Measurements from ENCODE around the gene FAHD2A.
"Not testable (repeated sequence)": the region's sequence is repeated elsewhere in the genome, so short reads cannot be mapped to it uniquely, and the experiment has no call there.

The FAHD2A gene

DNA sequence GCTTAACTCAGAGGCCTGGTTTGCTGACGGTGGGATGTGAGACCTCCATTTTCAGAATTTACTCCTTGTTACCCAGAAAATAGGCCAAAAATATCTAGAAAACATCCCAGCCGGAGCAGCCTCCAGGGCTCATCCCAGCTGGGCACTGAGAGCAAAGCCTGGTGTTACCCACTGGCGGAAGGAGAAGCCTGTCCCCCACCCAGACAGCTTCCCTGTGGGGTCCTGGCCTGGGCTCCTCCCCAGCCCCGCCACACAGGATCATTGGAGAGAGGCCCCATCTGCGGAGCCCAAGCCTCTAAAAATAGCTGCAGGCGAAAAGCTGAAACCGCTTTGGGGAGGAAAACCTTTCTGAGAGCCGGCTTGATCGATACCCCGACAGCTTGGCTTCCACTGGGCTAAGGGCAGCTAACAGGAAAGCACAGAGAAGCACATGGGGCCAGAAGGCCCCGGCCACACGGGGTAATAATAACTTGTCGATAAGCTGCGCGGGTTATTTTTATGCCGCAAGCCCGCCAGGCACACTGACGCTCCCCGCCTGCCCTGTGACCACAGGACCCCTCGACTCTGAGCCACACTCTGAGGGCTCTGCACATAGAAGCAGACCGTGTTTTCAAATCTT is 26.9 kb upstream of the FAHD2A start:
- no peak for DNase-seq (ENCODE audit: low read depth, low spot score)

DNA sequence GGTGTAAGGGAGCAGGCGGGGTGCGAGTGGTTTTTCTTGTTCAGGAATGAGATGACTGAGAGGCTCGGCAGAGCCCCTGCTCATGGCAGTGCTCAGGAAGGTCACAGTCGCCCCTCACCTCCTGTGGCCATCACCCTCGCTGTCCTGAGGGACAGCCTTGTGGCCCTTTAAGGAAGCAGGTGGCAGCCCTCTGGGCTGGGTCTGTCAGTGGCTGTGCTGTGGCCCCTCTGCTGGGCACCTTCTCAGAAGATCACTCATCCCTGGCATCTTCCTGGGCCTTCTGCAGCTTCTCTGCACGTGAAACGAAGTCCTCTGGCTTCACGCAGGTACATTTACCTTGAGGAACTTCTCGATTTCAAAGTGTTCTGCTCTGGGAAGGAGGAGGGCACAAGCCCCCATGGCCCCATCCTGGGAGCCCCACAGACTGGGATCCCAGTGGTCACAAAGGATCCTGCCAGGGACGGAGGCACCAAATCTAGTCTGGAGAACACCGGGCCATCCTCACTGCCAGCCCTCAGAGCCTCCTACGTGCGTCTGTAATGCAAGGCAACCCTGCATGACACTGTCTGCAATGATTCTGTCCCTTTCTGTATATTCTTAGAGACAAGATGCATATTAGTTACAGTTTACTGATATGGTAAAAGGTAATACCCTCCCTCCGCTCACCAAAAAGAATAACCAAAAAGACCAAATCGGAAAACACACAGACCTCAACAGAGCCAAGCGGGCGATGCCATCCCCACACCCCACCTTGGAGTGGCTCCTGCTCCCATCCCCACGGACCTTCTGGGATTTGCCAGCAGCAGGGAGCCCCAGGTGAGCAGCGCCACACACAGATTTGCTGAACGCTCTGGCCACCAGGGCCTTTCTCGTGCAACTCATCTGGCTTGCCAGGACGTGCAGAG is 25.9 kb upstream of the FAHD2A start:
- DNase-seq (ENCODE audit: low read depth, low spot score) = no peak

DNA sequence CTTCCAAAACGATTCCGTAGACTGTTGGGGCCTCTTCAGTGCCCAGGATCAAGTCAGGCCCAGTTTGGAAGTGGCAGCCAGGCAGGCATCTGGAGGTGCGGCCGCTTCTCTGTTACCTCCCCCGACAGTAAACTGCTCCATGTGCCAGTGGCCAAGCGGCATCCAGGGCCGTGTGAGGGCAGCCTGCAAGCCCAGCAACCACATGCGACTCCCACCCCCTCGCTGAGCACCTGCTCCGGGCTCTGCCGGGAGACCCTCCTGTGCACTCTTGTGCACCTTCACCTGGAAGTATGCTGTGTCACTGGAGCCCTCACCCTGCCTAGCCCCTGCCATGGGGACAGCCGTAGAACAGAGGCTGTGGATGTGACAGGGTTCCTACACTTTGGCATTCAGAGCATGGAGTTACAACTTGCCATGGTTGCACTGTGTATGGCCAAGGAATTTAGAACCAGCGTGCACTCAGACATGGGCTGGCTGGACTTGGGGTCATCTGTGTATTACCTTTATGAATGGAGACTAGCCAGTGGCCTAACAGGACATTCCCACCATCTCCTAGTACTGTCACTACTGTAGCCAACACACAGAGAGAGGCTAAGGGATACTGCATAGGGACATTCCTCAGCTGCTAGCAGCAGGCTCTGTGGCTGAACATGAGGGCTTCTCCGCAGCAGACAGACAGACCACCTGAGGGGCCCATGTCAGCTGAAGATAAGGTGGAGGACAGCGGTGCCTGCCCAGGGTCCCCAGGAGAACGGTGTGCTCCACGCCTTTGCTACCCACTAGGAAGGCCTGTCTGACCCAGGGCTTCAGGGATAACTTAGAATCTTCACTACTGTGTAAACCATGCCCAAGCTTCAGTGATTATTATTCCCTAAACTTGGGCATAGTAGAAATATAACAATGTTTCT is 25.0 kb upstream of the FAHD2A start:
- DNase-seq (ENCODE audit: low read depth, low spot score) = no peak

DNA sequence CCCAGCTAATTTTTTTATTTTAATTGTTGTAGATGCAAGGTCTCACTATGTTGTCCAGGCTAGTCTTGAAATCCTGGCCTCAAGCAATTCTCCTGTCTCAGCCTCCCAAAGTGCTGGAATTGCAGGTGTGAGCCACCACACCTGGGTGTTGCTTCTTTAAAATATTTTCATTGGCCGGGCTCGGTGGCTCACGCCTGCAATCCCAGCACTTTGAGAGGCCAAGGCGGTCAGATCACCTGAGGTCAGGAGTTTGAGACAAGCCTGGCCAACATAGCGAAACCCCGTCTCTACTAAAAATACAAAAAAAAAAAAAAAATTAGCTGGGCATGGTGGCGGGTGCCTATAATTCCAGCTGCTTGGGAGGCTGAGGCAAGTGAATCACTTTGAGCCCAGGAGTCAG is 24.2 kb upstream of the FAHD2A start:
- not testable (repeated sequence) for DNase-seq (ENCODE audit: low read depth, low spot score)

DNA sequence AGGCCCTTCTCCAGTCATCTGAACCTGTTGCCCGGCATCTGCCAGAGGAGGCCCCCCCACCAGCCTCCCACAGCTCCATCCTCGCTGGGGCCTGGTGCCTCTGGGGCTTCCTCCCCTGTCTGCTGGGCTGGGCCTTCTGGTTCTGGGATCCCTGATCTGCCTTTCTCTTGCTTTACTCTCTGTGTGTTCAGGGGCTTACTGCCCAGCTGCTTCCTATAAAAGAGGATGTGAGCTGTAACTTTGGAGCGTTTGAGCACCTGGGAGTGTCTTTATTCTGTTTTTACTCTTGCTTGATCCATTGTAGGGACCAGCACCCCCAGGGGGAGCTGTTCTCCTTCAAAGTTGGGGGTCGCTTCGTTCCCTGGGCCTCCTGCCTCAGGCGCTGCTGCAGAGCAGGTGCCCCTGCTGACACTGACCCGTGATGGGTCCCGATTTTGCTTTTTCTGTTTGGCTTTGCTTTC is 23.1 kb upstream of the FAHD2A start:
- DNase-seq (ENCODE audit: low read depth, low spot score) = no peak

DNA sequence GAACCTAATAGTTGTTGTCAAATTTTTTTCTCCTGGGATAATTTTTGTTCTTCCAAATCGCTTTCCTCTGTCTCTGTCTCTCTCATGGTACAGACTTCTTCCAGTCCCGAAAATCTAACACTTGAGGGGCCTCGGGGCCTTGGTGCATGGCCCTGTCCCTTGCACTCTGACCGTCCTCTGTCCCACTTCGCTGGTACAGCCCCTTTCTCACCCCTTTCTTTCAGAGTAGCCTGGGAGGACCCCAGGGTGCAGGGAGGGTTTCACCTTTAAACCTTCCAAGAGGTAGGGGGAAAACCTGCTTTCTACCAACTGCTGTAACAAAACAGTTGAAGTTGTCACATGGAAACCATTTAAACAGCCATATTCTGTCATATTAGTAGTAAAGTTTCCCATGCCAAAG is 22.2 kb upstream of the FAHD2A start:
- DNase-seq (ENCODE audit: low read depth, low spot score) = no peak

DNA sequence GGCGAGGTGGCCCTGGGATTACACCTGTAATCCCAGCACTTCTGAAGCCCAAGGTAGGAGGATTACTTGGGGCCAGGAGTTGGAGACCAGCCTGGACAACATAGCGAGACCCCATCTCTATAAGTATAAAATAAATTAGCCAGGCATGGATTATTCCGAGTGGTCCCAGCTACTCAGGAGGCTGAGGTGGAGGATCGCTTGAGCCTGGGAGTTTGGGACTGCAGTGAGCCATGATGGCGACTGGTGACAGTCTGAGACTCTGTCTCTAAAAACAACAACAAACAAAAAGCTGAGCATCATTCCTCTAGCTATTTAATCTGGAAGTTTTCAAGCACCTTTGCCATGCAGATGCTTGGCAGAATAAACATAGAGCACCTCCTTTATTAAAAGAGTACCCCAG is 21.8 kb upstream of the FAHD2A start:
- DNase-seq (ENCODE audit: low read depth, low spot score) = no peak

DNA sequence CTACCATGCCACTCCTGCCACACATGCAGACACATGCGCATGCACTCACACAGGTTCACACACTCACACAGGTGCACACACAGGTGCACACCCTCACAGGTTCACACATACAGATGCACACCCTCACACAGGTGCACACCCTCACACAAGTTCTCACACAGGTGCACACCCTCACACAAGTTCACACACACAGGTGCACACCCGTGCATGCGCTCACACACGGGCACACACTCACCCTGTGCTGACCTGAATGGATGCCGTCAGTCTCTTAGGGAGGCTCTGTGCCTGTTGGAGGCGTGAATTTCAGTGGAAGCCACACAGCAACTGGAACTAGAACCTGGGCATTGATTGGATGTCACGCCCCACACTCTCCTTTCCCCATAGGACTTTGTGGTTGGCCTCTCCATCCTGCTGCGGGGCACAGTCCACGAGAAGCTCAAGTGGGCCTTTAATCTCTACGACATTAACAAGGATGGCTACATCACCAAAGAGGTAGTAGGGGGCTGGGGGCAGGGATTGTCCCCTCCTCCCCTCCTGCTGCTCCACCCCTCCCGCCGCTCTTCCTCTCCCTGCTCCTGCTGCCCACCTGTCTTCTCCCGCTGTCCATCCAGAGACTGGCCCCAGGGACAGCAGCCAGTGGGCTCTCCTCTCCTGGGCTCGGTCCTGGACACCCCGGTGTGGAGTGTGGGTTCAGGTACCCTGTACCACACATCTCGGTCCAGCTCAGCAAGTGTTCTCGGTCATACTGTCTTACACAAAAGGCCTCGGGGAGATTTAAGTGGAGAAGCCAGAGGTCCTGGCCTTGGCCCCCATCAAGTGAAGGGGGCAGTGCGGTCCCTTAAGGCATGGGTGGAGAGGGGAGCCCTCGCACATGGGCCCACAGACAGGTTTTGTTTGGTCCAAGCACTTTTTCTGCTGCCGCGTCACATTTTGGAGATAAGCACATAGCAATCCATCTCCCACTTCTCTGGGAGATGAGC is 21.0 kb upstream of the FAHD2A start:
- DNase-seq (ENCODE audit: low read depth, low spot score) = no peak

DNA sequence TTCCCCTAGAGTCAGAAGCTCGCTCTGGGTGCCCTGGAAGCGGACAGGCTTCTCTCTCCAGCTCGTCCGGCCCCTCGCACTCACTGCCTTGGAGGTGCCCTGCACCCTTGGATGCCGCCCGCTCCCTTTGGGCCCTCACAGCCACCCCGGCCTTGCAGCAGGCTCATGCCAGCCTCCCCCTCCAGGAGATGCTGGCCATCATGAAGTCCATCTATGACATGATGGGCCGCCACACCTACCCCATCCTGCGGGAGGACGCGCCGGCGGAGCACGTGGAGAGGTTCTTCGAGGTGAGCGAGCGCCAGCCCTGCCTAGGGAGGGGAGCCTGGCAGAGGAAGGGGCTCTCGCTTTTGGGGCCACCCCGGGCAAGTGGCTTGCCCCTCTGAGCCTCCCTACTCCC is 20.3 kb upstream of the FAHD2A start:
- no peak for DNase-seq (ENCODE audit: low read depth, low spot score)

DNA sequence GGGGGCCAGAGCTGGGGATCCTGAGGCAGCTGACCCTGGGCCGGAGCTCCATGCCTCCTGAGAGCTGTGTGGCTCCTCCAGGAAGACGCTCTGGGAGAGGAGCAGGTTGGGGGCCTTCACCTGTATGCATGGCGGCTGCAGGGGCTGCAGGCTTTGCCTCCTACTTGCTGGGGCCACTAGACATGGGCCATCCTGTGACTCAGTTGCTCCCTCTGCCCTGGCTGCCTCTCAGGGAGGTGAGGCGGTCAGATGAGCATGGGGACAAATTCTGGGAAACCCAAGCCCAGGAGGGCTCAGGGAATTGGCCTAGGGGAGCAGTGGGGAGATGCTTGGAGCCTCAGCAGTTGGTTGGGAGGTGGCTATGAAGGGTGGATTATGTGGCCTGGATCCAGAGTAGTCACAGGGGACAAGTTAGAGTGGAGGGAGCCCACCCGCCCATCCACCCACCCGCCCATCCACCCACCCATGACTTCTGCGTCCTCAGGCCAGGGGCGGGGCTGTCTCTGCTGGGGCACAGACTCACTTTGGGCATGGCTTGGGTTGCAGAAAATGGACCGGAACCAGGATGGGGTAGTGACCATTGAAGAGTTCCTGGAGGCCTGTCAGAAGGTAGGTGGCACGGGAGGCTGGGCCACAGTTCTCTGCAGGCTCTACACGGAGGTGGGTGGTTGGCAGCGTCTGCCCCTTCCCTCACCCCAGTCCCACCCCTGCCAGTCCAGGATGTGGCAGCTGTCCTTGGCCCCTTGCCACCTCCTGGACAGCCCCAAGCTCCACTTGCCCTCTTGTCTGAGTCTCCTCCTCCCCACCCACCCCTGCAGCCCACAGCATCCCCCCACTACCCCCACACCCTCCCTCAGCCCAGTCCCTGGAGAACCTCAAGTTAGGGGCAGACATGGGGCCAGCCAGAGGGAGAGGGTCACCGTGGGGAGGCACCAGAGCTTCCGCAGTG is 19.5 kb upstream of the FAHD2A start:
- DNase-seq (ENCODE audit: low read depth, low spot score) = no peak

DNA sequence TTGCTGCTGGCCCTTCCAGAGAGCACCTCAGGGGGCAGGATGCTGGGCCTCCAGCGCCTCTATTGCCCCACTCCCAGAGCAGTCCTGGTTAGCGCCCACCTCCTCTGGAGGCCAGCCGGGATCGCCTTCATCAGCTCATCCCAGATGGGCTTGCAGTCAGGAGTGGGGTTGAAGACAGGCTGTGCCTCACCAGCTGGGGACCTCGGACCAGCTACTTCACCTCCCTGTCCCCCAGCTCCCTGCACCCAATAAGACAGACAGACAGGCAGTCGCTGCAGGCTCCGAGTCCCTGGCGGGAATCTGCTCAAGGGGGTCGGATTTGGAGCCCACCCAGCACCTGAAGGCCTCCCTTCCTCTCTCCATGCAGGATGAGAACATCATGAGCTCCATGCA is 18.9 kb upstream of the FAHD2A start:
- DNase-seq (ENCODE audit: low read depth, low spot score) = no peak

DNA sequence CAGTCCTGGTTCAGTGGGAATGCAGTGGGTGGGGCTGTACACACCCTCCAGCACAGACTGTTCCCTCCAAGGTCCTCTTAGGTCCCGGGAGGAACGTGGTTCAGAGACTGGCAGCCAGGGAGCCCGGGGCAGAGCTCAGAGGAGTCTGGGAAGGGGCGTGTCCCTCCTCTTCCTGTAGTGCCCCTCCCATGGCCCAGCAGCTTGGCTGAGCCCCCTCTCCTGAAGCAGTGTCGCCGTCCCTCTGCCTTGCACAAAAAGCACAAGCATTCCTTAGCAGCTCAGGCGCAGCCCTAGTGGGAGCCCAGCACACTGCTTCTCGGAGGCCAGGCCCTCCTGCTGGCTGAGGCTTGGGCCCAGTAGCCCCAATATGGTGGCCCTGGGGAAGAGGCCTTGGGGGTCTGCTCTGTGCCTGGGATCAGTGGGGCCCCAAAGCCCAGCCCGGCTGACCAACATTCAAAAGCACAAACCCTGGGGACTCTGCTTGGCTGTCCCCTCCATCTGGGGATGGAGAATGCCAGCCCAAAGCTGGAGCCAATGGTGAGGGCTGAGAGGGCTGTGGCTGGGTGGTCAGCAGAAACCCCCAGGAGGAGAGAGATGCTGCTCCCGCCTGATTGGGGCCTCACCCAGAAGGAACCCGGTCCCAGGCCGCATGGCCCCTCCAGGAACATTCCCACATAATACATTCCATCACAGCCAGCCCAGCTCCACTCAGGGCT is 17.5 kb upstream of the FAHD2A start:
- no peak for DNase-seq (ENCODE audit: low read depth, low spot score)

DNA sequence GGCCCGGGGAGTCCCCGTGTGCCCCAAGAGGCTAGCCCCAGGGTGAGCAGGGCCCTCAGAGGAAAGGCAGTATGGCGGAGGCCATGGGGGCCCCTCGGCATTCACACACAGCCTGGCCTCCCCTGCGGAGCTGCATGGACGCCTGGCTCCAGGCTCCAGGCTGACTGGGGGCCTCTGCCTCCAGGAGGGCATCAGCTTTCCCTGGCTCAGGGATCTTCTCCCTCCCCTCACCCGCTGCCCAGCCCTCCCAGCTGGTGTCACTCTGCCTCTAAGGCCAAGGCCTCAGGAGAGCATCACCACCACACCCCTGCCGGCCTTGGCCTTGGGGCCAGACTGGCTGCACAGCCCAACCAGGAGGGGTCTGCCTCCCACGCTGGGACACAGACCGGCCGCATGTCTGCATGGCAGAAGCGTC is 16.9 kb upstream of the FAHD2A start:
- no peak for DNase-seq (ENCODE audit: low read depth, low spot score)

DNA sequence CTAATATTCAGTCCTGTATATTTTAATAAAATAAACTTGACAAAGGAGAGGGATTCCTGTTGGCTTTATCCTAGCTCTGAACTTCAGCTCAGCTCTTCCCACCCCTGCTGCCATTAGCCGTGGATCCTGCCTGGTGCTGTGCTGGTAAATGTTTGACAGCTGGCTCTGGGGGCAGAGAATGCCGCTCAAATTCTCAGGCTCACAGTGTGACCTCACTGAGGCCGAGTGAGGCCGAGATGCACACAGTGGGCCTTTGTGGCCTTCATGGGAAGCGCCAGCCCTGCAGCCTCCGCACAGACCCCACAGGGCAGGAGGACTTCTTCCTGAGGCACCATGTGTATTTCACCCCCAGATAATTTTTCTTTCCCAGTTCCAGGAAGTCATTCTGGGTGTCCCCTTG is 16.5 kb upstream of the FAHD2A start:
- no peak for DNase-seq (ENCODE audit: low read depth, low spot score)

DNA sequence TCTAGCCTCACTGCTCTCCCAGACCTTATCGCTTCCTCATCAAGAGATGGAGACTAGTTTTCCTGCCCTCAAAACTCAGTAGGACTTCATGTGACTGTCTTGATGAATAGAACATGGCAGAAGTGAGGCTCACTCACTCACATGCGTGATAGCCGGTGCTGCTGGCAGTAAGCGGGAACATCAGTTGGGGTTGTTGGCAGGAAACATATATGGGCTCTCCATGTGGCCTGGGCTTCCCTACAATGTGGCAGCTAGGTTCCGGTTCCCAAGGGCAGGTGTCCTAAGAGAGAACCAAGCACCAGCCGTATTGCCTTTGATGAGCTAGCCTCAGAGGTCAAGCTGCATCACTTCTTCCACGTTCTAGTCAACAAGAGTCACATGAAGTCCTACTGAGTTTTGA is 15.2 kb upstream of the FAHD2A start:
- DNase-seq (ENCODE audit: low read depth, low spot score) = no peak

DNA sequence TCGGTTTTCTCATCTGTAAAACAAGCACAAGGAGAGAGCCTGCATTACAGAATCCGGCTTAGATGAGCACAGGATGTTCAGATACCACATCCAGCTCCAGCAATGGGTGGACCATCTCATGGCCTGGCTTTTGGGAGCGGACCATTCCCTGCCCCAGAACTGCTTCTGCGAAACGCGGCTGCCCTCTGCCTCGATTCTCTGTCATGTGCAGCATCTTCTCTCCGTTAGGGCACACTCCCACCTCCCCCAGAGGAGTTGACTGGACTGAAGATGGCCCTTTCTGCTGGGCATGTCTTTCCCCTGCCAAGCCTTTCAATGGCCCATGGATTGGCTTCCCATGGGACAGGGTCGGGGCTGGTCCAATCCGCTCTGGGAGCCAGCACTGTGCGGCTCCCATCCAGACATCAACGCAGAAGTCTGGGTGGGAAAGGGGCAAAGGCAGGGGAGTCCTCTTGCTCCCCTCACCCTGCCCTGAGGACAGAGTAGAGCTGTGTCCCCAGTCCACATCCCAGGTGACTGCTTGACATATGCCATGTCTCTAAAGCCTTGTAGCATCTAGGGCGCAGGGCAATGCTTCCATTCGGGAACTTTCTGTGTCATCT is 14.3 kb upstream of the FAHD2A start:
- DNase-seq (ENCODE audit: low read depth, low spot score) = no peak

DNA sequence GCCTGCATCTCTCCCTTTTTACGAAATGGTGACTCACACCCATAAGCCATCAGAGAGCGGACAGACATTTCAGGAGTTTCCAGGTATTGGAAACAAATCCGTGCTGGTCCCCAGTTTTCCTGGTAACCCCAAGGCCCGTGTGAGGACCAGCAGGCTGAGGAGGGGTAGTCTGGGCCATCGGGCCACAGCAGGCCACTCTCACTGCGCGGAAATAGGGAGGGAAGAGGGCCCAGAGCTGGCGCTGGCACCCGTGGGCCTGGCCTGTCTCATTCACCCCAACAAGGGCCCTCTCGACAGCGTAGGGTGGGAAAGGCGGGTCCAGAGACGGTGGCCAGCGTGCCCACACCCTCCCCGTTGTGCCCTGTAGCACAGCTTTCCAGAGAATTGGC is 13.7 kb upstream of the FAHD2A start:
- DNase-seq (ENCODE audit: low read depth, low spot score) = no peak

DNA sequence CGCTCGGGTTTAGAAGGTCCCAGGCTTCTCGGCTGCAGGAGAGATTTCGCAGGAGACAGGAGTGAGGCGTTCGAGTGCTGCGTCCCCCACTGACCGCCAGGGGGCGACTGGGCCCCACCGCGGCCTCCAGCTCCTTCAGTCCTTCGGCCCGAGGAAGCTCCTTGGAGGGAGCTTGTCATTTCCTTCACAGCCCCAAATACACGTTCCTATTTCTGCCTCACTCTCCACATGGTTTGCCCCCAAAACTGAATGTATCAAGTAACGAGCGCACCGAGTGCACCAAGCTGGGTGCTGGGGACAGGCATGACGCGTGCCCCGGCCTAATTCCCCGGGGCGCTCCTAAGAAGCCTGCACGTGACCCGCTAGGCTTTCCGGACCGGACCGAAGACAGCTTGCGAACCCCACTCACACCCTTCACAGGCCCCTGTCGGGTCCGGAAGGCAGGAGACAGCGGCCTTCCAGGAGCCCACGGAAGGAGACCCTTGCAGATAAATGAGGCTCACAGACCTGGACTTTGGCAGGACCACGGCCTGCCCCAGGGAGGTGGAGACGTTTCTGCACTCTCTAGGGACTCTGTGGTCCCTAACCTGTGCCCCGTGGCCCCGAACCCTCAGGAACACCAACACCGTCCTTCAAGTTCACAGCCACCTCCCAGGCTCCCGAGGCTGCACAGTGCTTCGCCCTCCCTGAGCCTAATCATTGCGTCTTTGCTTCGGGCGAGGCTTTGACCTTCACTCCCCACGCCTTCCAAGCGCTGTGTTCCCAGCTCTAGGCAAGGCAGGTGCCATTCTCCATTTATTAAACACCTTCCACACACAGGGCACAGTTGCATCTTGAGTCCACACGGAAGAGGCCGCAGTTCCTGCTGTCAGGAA is 13.0 kb upstream of the FAHD2A start:
- DNase-seq (ENCODE audit: low read depth, low spot score) = no peak
